Coronary artery (tissue), 2 donors: Measurements from ENCODE around the gene PPARD.

Experiments used
- DNase-seq: peaks from one replicate; pipeline ENCODE4 v3.0.0-alpha.2; 2017; ENCODE audit warnings: low spot score
- H3K27ac ChIP-seq, 2 donors: fragments of 200-600 bp; sonication (generic); one replicate each; pipeline ENCODE4 v1.5.1; 2016 to 2019
- H3K4me3 ChIP-seq: fragments of 200-600 bp; sonication (generic); 2 replicates; pipeline ENCODE4 v1.5.1; 2016; ENCODE audit warnings: mild to moderate bottlenecking, moderate library complexity
- TF ChIP-seq, protein P1 (sequence below): fragments of 200-600 bp; sonication (generic); IDR thresholded peaks from one replicate; pipeline ENCODE4 v1.5.1; 2019; ENCODE audit warnings: antibody characterized with exemption

PPARD gene

DNA sequence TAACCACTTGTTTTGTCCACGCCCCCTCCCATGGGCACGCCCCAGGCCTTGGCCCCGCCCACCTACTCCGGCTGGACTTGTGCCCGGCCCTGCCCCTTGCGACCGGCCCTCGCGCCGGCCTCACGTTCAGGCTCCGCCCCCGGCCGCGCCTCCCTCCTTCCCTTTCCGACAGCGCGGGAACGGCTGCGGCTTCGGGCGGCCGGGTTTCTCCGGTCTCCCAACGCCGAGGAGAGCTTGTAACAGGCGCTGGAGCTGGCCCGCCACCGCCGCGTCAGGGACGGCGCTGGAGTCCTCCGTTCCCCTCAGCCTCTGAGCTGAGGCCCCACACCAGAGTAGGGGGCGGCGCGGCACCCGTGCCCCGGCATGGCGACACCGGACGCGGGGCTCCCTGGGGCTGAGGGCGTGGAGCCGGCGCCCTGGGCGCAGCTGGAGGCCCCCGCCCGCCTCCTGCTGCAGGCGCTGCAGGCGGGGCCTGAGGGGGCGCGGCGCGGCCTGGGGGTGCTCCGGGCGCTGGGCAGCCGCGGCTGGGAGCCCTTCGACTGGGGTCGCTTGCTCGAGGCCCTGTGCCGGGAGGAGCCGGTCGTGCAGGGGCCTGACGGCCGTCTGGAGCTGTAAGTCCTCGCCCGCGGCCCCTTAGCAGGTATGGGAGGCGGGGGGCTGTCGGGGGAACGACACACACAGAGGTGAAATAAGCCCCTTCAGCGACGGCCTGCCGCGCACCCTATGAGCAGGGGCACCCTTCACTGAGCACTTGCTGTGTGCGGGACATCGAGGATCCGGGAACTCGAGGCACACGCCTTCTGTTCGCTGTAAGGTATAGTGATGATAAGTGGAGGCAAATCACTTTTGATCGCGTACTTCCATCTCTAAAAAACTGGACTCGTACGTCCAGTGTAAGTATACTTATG is 110.1 kb downstream of the PPARD start, which contains the start of gene FANCE:
FANCE (plus strand) TSS at position 156 of the 908 bp plus-strand sequence; CDS start at position 364, 208 bp downstream.
- H3K4me3 ChIP-seq = peak within 1 kb of the TSS; percentile 87
- TF ChIP-seq, protein P1, sequence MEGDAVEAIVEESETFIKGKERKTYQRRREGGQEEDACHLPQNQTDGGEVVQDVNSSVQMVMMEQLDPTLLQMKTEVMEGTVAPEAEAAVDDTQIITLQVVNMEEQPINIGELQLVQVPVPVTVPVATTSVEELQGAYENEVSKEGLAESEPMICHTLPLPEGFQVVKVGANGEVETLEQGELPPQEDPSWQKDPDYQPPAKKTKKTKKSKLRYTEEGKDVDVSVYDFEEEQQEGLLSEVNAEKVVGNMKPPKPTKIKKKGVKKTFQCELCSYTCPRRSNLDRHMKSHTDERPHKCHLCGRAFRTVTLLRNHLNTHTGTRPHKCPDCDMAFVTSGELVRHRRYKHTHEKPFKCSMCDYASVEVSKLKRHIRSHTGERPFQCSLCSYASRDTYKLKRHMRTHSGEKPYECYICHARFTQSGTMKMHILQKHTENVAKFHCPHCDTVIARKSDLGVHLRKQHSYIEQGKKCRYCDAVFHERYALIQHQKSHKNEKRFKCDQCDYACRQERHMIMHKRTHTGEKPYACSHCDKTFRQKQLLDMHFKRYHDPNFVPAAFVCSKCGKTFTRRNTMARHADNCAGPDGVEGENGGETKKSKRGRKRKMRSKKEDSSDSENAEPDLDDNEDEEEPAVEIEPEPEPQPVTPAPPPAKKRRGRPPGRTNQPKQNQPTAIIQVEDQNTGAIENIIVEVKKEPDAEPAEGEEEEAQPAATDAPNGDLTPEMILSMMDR = no peak
- peak within 1 kb of the TSS; percentile 51 to 81 for H3K27ac ChIP-seq
- DNase-seq = peak; percentile 96

DNA sequence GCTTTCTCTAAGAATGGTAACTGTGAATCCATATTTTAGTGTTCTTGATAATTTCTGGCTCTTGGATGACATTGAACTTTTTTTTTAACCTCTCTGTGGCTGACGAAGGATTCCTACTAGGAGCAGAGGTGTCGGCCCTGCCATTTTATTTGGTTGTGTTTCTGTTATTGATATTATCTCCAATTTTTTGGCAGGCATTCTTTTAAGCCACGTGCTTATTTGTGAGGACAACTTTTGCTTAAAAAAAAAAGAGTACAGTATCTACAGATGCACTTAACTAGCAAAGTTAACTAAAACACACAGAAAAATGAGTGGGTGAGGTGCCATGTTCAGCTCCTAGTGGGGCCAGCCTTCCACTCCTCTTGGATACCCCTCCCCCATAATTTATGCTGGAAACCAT is 110.9 kb downstream of the PPARD start:
- DNase-seq = no peak
- TF ChIP-seq, protein P1 = no peak
- Histone ChIP-seq H3K4me3 (peak overlapping the region; percentile 87), H3K27ac (peak overlapping the region in 1 of 2 donors; percentile 51)

DNA sequence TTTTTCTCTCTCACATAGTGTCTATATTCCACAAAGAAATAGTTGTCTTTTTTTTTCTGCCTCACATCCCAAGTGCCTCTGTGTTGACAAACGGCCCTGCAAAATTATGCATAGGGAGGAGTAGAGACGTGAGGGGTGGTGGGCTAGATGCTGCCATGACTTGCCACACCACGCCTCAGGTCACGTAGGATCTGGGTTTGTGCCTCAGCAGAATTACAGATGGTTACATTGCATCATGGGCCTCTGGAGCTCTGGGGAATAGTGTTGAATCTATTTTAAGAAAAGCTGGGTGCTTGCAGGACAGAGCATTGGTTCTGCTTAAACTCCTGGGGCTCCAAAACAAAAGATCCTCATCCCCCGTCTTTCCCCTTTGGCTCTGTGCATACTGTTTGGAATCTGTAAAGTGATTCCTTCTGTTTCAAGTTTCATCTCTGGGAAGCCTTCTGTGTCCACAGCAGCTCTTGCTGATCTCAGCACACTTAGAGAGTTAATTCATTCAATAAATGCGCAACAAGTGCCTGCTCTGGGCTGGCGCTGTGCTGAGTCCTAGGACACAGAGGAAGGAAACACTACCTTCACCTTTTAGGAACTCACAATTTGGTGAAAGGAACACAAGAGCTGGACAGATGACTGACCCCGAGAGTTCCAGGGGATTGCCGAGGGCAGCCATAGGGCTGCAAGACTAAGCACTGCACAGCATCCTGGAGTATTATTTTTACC is 112.2 kb downstream of the PPARD start:
- H3K27ac ChIP-seq = peak overlapping the region; percentile 18 to 51
- TF ChIP-seq, protein P1 = no peak
- DNase-seq = no peak
- H3K4me3 ChIP-seq = no peak overlapping the region

DNA sequence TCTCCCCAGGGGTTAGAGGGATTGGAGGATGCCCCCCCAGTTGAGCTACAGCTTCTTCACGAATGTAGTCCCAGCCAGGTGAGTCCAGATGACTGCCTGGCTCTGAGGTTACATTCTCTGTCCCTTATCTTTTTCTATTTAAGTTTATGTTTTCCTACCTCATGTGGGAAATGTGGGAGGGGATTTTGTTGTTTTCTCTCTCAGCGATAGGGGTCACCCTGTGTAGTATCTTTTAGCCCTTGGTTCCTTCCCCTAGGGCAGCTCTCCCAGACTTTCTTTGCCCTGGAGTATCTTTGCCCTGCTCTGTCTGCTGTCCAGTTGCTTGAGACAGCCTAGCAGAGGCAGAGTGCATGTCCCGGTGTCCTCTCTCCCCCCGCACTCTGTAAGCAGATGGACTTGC is 115.5 kb downstream of the PPARD start:
- TF ChIP-seq, protein P1 = no peak
- Histone ChIP-seq H3K4me3 (no peak overlapping the region), H3K27ac (no peak overlapping the region)
- DNase-seq = no peak

DNA sequence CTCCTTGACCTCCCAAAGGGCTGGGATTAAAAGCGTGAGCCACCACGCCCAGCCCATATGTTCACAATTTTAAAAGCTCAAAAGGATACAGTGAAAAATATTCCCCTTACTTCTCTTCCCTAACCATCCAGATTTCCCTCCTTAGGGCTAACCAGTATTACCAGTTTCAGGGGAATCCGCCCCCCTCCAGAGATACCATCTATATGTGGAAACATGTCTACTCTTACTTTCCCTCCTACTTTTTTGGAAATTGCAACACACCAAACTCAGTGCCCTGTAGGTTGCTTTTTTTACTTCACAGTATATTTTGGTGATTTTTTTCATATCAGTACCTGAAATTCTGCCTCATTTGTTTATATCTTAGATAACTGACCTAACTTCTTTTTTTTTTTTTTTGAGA is 118.9 kb downstream of the PPARD start:
- TF ChIP-seq, protein P1 = no peak
- no peak overlapping the region for H3K27ac ChIP-seq

DNA sequence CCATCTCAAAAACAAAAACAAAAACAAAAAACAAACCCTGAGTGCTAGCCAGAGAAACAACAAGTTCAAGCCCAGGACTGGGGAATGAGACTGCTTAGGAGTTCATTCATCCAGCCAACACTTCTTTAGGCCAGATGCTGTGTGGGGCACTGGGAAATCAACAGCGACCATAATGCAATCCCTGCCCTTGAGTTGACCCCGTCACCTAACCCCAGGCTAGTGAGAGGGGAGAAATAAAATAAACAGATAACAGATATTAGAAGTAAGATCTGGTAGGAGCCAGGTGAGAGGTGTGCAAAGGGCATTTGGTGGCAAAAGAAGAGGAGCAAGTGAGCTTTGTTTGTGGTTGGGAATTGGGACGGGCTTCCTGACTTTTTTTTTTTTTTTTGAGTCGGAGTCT is 120.9 kb downstream of the PPARD start:
- no peak for DNase-seq
- no peak overlapping the region for H3K27ac ChIP-seq
- TF ChIP-seq, protein P1 = no peak
- H3K4me3 ChIP-seq = no peak overlapping the region

More for the DNA sequence above, 118.9 kb downstream of the PPARD start:
- no peak overlapping the region for H3K4me3 ChIP-seq
- DNase-seq = no peak
